Measurements from ENCODE around the gene MTG2. TPM values are rescaled to one million over a fixed set of nuclear protein-coding genes. Genes with fewer than 3 reads are reported as not detected.

The MTG2 gene
- total and polyA plus RNA-seq, 2 of the 13 experiments (the other 11 are each of a cell fraction or from before 2014, with no cell fraction given) = 20.4 to 37.8 TPM

- no peak for TF ChIP-seq ZNF318 (CRISPR knock-in tag; IDR thresholded peaks at IDR 0.05)
- no peak for TF ChIP-seq GABPA (IDR thresholded peaks at IDR 0.05; ENCODE audit: low read depth, low read length)
- no peak for TF ChIP-seq GABPA (CRISPR knock-in tag; IDR thresholded peaks at IDR 0.05; ENCODE audit: low read depth)
- no peak for TF ChIP-seq FOXK1 (CRISPR knock-in tag; IDR thresholded peaks at IDR 0.05; ENCODE audit: borderline replicate concordance, low read depth)
- peak; percentile 45; the same call in 1 of the 2 replicates for TF ChIP-seq AKAP8 (CRISPR knock-in tag; IDR thresholded peaks at IDR 0.05)
- no peak for TF ChIP-seq CBFB (CRISPR knock-in tag; IDR thresholded peaks at IDR 0.05)
- no peak for TF ChIP-seq CREB3 (CRISPR knock-in tag; IDR thresholded peaks at IDR 0.05)
- TF ChIP-seq FOSL2 (CRISPR knock-in tag; IDR thresholded peaks at IDR 0.05) = peak; percentile 29; the same call in 1 of the 2 replicates
- TF ChIP-seq ZNF296 (CRISPR knock-in tag; conservative IDR thresholded peaks at IDR 0.05) = no peak
- no peak for TF ChIP-seq ZNF749 (CRISPR knock-in tag; IDR thresholded peaks at IDR 0.05; ENCODE audit: borderline replicate concordance)
- no peak; the same call in 1 of the 2 replicates for TF ChIP-seq ZNF414 (CRISPR knock-in tag; IDR thresholded peaks at IDR 0.05)
- peak; percentile 49; the same call in 1 of the 2 replicates for TF ChIP-seq HDAC2 (CRISPR knock-in tag; IDR thresholded peaks at IDR 0.05)
- no peak for TF ChIP-seq KDM4B (CRISPR knock-in tag; IDR thresholded peaks at IDR 0.05)
- peak; percentile 58; the same call in 1 of the 2 replicates for TF ChIP-seq ZNF224 (CRISPR knock-in tag; IDR thresholded peaks at IDR 0.05)
- TF ChIP-seq MAFF (IDR thresholded peaks at IDR 0.05; ENCODE audit: low read depth, low read length) = no peak
- no peak for TF ChIP-seq GATA4 (IDR thresholded peaks at IDR 0.05; ENCODE audit: borderline replicate concordance, low read depth)
- TF ChIP-seq ZNF83 (CRISPR knock-in tag; IDR thresholded peaks at IDR 0.05; ENCODE audit: borderline replicate concordance) = peak; percentile 24; the same call in 1 of the 2 replicates
- TF ChIP-seq SOX13 (IDR thresholded peaks at IDR 0.05) = no peak
- no peak for TF ChIP-seq SOX13 (CRISPR knock-in tag; conservative IDR thresholded peaks at IDR 0.05 in 1 of 2, IDR thresholded peaks at IDR 0.05 in 1 of 2)
- TF ChIP-seq NPAS2 (CRISPR knock-in tag; IDR thresholded peaks at IDR 0.05; ENCODE audit: borderline replicate concordance) = no peak
These were observed 26.2 kb downstream of the MTG2 start (continued) for GRCh38 chr20:62208795-62209755.

Measured in HepG2 (cell line).